NCI-H774 (cell line): ENCODE results near the gene KRTAP5-3.

Experiments
- DNase-seq: peaks from one replicate; lab custom pipeline; 2025; lab: John Stamatoyannopoulos, UW

KRTAP5-3 gene

DNA sequence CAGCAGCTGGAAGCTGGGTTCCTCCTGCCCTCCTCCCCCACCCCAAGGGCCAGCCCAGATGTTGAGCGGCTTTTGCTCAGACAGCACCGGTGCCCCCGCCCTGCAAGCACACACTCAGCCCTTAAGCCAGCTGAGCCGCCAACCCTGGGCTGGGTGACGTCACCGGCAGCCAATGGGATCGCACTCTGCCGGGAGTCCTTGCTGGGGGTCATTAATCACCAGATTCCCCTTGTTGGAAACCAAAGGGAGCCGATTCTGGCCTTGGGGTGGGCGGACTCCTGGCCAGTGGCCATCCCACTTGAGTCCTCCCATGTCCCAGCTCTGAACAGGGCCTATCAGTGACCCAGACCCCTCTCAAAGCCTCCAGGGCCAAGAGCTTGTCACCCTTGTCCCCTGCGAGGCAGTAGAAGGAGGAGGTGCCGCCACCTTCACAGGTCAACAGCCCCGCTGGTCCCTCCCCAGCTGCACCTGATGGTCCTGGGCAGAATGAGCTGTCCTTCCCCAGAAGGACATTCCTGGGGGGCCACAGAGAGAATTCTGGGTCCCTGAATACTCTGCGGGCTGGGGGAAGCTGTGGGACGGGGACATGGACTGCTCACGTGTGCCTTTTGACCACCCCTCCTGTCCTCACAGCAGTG is 43.6 kb downstream of the KRTAP5-3 start:
- DNase-seq, result peak; percentile 33

DNA sequence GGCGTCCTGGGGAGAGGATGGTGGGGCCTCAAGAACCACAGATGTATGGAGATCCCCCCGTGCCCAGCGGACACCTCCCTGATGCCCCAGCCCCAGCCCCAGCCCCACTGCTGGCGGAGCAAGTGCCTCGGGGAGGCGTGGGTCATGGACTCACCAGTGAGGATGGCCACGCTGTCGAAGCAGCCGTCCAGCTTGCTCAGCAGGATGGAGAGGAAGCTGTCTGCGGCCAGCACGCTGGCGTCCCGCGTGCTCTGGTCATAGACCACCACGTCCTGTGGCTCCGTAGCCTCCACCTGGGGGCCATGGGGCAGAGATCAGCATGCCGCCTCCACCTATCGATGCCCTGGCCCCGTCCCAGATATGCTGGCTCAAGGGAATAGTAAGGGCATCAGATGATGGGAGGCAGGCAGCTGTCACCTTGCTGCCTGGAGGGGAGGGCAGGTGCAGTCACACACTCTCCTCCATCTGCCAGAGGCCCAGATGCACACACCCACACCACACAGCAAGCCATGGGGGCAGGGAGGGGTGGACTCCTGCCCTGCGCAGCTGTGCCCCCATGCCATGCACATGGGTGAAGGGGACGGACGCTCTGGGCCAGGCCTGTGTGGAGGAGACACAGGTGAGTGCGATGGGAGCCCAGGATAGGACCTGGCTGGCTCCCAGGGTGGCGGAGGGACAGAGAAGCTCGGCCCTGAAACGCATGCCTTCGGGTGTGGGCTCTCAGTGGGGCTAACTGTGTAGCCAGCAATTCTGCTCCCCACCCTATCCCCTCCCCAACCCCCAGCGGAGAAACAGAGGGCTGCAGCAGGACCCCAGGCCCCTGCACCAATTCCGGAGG is 44.3 kb downstream of the KRTAP5-3 start:
- no peak for DNase-seq

GRCh38 chr11:1563149-1563638 is 45.1 kb downstream of the KRTAP5-3 start:
- no peak for DNase-seq

DNA sequence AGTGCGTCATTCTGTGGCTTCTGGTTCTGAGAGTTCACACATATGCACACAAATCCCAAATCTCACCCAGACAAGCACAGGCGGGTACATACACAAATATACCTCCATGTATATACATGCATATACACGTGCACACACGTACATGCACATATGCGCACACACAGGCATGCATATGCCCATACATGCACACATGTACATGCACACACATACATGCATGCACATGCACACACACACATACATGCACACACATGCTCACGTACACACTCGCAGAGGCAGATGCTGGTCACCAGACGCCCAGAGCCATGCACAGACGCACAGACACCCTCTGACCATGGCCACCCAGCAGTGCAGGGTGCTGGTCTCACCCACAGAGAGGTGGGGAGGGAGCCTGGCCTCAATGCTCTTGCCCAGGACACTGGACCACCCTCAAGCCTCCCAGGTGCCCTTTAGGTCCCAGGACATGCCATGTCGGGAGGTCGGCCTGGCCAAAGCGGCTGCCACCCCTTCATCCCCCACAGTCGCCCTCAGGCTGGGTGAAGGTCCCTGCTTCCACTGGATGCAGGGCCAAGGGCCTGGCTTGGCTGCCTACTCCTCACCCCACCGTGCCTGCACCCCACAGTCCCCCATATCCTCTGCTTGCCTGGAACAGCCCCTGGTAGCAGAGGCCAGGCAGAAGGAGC is 45.7 kb downstream of the KRTAP5-3 start:
- DNase-seq, result no peak

DNA sequence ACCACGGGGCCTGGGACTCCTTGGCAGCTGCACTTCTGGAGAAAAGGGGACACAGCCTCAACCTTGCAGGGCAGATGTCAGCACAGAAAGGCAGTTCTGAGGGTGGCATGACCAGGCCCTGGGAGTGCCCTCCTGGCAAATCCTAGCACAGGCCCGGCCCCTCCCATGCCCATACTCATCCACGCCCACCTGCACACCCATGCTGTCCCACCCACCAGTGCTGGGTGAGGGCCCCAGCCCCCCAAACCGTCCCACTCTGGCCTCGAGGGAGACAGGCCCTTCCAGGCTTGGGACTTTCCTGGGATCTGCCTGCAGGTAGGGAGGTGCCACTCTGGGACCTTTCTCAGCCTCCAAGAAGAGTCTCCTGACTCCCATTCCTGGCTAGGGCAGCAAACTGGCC is 46.3 kb downstream of the KRTAP5-3 start:
- no peak for DNase-seq

DNA sequence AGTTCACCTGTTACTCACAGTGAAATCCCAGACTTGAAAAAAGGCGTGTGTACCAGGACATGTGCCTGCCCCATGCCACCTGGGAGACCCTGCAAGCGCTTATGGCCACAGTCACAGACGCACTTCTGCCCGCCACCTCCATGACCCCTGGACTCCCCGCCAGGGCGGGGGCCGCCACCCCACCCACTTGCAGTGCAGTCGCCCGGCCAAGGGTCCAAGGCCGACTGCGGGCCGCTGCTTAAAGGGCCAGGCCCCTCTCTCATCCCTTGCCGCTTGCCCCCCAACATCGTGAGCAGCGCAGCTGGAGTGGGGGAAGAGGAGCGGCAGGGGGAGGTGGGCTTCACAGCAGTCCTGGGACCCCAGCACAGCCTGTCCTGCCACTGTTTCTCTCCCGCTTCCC is 47.0 kb downstream of the KRTAP5-3 start:
- no peak for DNase-seq

DNA sequence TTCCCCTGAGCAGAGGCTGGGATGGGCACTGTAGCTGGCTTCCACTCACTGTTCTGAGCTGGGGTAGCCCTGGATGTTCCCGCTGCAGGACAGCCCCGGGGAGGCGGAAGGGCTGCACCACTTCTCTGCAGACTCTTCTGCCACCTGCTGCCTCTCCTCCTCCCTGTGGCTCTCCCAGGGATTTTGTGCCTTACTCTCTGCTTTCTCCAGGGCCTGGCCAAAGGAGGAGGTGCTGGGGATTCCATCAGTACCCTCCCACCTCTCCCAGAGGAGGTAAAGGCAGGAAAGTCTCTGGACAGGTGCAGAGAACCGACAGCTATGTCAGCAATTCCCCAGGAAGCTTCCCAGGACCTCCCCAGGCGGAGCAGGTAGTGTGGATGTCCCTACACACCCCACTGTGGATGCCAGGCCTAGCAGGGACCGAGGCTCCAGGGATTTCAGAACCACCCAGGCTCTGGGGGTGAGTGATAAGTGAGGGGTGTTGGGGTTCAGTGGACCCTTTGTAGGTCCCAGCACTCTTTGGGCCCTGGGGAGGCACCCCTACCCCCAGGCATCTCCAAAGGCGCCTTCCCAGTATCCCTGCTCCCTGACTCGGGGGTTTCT is 47.5 kb downstream of the KRTAP5-3 start:
- DNase-seq, result no peak

GRCh38 chr11:1560002-1560648 is 48.1 kb downstream of the KRTAP5-3 start:
- DNase-seq, result no peak

- no peak for DNase-seq
These were observed 48.9 kb downstream of the KRTAP5-3 start for GRCh38 chr11:1559111-1559951.

- DNase-seq, result no peak
These were observed 49.5 kb downstream of the KRTAP5-3 start for GRCh38 chr11:1558775-1559110.

GRCh38 chr11:1557904-1558774 is 50.1 kb downstream of the KRTAP5-3 start:
- DNase-seq, result no peak
